ENCODE measurements around the gene GYPC.

DNA sequence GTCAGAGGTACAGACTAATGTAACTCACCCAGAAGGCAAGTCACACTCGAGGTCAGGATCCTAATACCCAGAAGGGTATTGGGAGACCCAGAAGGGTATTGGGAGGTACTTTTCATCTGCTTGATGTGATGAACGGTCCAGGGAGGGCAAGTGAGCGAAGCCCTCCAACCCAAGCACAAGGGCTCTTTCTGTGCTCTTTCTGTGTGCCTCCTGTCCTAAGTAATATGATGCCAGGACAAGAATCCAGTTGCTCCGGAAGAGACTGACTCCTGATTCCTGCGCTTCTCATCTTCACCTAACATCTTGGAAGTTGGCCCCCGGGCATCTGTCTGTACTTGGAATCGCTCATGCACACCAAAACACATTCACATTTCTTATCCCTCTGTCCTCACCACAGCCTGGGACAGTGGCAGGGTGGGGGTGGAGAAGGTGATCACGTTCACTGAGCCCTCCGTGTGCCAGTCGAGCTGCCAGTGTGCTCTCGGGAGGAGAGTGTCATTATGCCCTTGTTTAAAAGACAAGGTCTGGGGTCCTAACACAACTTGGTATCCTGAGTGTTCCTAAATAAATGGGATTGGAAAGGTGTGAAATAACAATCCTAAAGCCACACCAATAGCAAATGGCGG is 17.1 kb downstream of the GYPC start:
- TF ChIP-seq, protein P1, sequence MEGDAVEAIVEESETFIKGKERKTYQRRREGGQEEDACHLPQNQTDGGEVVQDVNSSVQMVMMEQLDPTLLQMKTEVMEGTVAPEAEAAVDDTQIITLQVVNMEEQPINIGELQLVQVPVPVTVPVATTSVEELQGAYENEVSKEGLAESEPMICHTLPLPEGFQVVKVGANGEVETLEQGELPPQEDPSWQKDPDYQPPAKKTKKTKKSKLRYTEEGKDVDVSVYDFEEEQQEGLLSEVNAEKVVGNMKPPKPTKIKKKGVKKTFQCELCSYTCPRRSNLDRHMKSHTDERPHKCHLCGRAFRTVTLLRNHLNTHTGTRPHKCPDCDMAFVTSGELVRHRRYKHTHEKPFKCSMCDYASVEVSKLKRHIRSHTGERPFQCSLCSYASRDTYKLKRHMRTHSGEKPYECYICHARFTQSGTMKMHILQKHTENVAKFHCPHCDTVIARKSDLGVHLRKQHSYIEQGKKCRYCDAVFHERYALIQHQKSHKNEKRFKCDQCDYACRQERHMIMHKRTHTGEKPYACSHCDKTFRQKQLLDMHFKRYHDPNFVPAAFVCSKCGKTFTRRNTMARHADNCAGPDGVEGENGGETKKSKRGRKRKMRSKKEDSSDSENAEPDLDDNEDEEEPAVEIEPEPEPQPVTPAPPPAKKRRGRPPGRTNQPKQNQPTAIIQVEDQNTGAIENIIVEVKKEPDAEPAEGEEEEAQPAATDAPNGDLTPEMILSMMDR (IDR thresholded peaks at IDR 0.05; ENCODE audit: low read depth, low read length), result no peak
- no peak for TF ChIP-seq EZH2phosphoT487 (IDR thresholded peaks at IDR 0.05; ENCODE audit: low read depth)
